ENCODE data around the gene GPR176. TPM values are rescaled to one million over a fixed set of nuclear protein-coding genes. Genes with fewer than 3 reads are reported as not detected.

Gene GPR176
- total RNA-seq, 4 donors from 2014 or later, result 0.53 to 6.2 (median 3.0) TPM

- WGBS, 2 donors, result 81 to 100% methylated on average over 1 of the region's 1 CpG
- no peak for DNase-seq (ENCODE audit: low spot score in 2 of 2)
- intact Hi-C loops (cut with DNase I; ENCODE audit: low total_unique reads), result no loop called here
- no peak overlapping the region for H3K4me3 ChIP-seq (ENCODE audit: low read depth, poor library complexity, severe bottlenecking)
- TF ChIP-seq, protein P1, sequence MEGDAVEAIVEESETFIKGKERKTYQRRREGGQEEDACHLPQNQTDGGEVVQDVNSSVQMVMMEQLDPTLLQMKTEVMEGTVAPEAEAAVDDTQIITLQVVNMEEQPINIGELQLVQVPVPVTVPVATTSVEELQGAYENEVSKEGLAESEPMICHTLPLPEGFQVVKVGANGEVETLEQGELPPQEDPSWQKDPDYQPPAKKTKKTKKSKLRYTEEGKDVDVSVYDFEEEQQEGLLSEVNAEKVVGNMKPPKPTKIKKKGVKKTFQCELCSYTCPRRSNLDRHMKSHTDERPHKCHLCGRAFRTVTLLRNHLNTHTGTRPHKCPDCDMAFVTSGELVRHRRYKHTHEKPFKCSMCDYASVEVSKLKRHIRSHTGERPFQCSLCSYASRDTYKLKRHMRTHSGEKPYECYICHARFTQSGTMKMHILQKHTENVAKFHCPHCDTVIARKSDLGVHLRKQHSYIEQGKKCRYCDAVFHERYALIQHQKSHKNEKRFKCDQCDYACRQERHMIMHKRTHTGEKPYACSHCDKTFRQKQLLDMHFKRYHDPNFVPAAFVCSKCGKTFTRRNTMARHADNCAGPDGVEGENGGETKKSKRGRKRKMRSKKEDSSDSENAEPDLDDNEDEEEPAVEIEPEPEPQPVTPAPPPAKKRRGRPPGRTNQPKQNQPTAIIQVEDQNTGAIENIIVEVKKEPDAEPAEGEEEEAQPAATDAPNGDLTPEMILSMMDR (IDR thresholded peaks at IDR 0.05), result no peak
- TF ChIP-seq POLR2A (IDR thresholded peaks at IDR 0.05), result no peak
Observed at GRCh38 chr15:39888243-39888642, 31.8 kb downstream of the GPR176 start.

GRCh38 chr15:39887832-39888231 is 32.2 kb downstream of the GPR176 start:
- WGBS, 2 donors, result 21 to 22% methylated on average over 1 of the region's 1 CpG
- TF ChIP-seq, protein P1 (IDR thresholded peaks at IDR 0.05), result no peak
- TF ChIP-seq POLR2A (IDR thresholded peaks at IDR 0.05), result no peak
- no peak overlapping the region for H3K4me3 ChIP-seq (ENCODE audit: low read depth, poor library complexity, severe bottlenecking)
- intact Hi-C loops (cut with DNase I; ENCODE audit: low total_unique reads), result no loop called here
- no peak for DNase-seq (ENCODE audit: low spot score in 2 of 2)

DNA sequence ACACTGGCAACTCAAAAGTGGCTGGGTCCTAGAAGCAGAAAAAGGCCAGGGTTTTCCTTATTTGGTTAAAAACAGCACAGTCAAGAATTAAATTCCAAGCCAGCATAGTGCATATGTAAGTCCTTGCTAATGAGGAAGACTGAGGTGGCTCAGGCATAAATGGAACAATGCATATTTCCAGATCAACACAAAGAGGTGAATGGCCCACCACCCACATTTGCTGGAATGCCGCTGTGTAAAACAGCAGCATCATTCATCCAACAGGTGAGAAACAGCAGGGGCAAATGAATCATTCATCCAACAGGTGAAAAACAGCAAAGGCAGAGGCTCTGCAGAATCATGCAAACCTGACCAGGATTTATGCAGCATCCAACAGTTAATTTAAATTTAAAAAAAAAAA is 32.9 kb downstream of the GPR176 start:
- H3K4me3 ChIP-seq (ENCODE audit: low read depth, poor library complexity, severe bottlenecking), result no peak overlapping the region
- TF ChIP-seq POLR2A (IDR thresholded peaks at IDR 0.05), result no peak
- TF ChIP-seq, protein P1 (IDR thresholded peaks at IDR 0.05), result no peak
- no peak for DNase-seq (ENCODE audit: low spot score in 2 of 2)
- intact Hi-C loops (cut with DNase I; ENCODE audit: low total_unique reads), result no loop called here
- 60 to 94% methylated on average over 1 of the region's 1 CpG for WGBS, 2 donors

GRCh38 chr15:39886418-39886817 is 33.6 kb downstream of the GPR176 start:
- TF ChIP-seq, protein P1 (IDR thresholded peaks at IDR 0.05), result no peak
- TF ChIP-seq POLR2A (IDR thresholded peaks at IDR 0.05), result no peak
- DNase-seq (ENCODE audit: low spot score in 2 of 2), result no peak
- WGBS, 2 donors, result 61 to 62% methylated on average over 3 of the region's 3 CpGs
- H3K4me3 ChIP-seq (ENCODE audit: low read depth, poor library complexity, severe bottlenecking), result no peak overlapping the region
- intact Hi-C loops (cut with DNase I; ENCODE audit: low total_unique reads), result no loop called here

GRCh38 chr15:39885099-39885777 is 34.8 kb downstream of the GPR176 start:
- no peak for DNase-seq (ENCODE audit: low spot score in 2 of 2)
- TF ChIP-seq, protein P1 (IDR thresholded peaks at IDR 0.05), result no peak
- no peak for TF ChIP-seq POLR2A (IDR thresholded peaks at IDR 0.05)
- H3K4me3 ChIP-seq (ENCODE audit: low read depth, poor library complexity, severe bottlenecking), result no peak overlapping the region
- intact Hi-C loops (cut with DNase I; ENCODE audit: low total_unique reads), result no loop called here

DNA sequence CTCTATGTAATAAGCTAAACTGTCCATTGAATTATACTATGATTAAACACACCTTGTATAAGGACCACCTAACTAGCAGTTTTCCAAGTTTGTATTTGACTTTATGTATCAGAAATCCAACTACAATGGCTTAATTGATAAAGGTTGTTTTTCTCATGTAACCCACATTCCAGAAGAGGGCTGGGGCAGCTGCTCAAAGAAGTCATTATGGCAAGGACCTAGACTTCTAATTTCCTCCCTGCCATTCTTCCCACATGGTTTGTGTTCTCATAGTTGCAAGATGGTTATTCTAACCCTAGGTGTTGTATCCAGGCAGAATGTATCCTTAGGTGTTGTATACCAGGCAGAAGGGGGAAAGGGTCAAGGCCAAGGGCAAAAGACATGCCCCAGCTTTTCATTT is 35.7 kb downstream of the GPR176 start:
- intact Hi-C loops (cut with DNase I; ENCODE audit: low total_unique reads), result no loop called here
- no peak for TF ChIP-seq POLR2A (IDR thresholded peaks at IDR 0.05)
- TF ChIP-seq, protein P1 (IDR thresholded peaks at IDR 0.05), result no peak
- no peak overlapping the region for H3K4me3 ChIP-seq (ENCODE audit: low read depth, poor library complexity, severe bottlenecking)
- no peak for DNase-seq (ENCODE audit: low spot score in 2 of 2)
